Measurements from ENCODE around the gene NEU3. TPM values are rescaled to one million over a fixed set of nuclear protein-coding genes. Genes with fewer than 3 reads are reported as not detected.

NEU3 gene
- total RNA-seq, result 10 to 100 TPM; 14.0 to 15.7 TPM
- polyA plus RNA-seq, result under 1 TPM; 0.64 to 0.76 TPM

GRCh38 chr11:74988541-74989259, at the start of gene NEU3:
NEU3 (plus strand) TSS chr11:74988933; CDS start chr11:74989061, 128 bp downstream.
- ChIA-PET CTCF (ENCODE audit: partially characterized antibody) (interaction anchor here (1.1 to 1.9 kb wide), 2 partner anchors 24 to 58 kb away, joined by 3 to 5 read pairs; no protein-coding TSS in a partner anchor), POLR2A (ENCODE audit: partially characterized antibody) (interaction anchor here (0.8 to 3.1 kb wide), 9 partner anchors 8 to 411 kb away, joined by 3 to 25 read pairs (median 3); partner anchors contain the start of genes POLD3, SPCS2 and XRRA1)
- H3K9me3 Mint-ChIP-seq, result no peaks in the 10 kb centered on the region
- Histone ChIP-seq H3K36me3 (ENCODE audit: insufficient read depth, low read length) (no peaks in the 10 kb centered on the region), H3K27me3 (ENCODE audit: insufficient read depth, low read length) (no peaks in the 10 kb centered on the region), H3K4me1 (ENCODE audit: insufficient read depth, low read length) (peaks cover 23% of the 10 kb centered on the region), H3K9me3 (ENCODE audit: control insufficient read depth in 1 of 2, low read length in 2 of 2) (no peaks in the 10 kb centered on the region), H3K27ac (ENCODE audit: low read depth, low read length) (peak within 1 kb of the TSS; percentile 68), H3K4me3 (ENCODE audit: low read length in 2 of 2) (peak within 1 kb of the TSS; percentile 77)
- H3K27ac Mint-ChIP-seq, result peak within 1 kb of the TSS; percentile 87 to 95 (median 89)
- H3K36me3 Mint-ChIP-seq, result peaks cover 0 to 2% of the 10 kb centered on the region in 2 donors
- peak; percentile 77 to 86 (median 79) for DNase-seq
- intact Hi-C loops (cut with micrococcal nuclease), result loop anchor here (1.0 kb wide), 1 partner anchor 39 kb away; the partner anchor contains the start of genes SPCS2 and XRRA1
- H3K27me3 Mint-ChIP-seq, result no peaks in the 10 kb centered on the region
- H3K4me3 Mint-ChIP-seq, result peak within 1 kb of the TSS; percentile 90 to 97 (median 94)
- H3K4me1 Mint-ChIP-seq, result peaks cover 20 to 32% (median 26%) of the 10 kb centered on the region in 4 donors

- Mint-ChIP-seq H3K27ac (peak overlapping the region in 1 of 7 donors; percentile 6), H3K4me3 (no peak overlapping the region), H3K27me3 (no peaks in the 10 kb centered on the region), H3K36me3 (peaks cover 30 to 48% of the 10 kb centered on the region in 2 donors), H3K4me1 (peaks cover 0 to 43% (median 7%) of the 10 kb centered on the region in 4 donors), H3K9me3 (no peaks in the 10 kb centered on the region)
- ChIA-PET POLR2A (ENCODE audit: partially characterized antibody) (interaction anchor here (0.6 kb wide), 1 partner anchor 9 kb away, joined by 4 read pairs; no protein-coding TSS in a partner anchor), CTCF (ENCODE audit: partially characterized antibody) (interaction anchor here (1.6 to 4.6 kb wide), 2 partner anchors 11 to 331 kb away, joined by 3 to 30 read pairs; no protein-coding TSS in a partner anchor)
- peaks cover 7% of the 10 kb centered on the region for H3K36me3 ChIP-seq (ENCODE audit: insufficient read depth, low read length)
- H3K9me3 ChIP-seq (ENCODE audit: control insufficient read depth in 1 of 2, low read length in 2 of 2), result no peaks in the 10 kb centered on the region
- no peaks in the 10 kb centered on the region for H3K27me3 ChIP-seq (ENCODE audit: insufficient read depth, low read length)
- no peak for DNase-seq
- H3K4me1 ChIP-seq (ENCODE audit: insufficient read depth, low read length), result no peaks in the 10 kb centered on the region
- intact Hi-C loops (cut with micrococcal nuclease), result loop anchor here (10.0 kb wide), 1 partner anchor 547 kb away; the partner anchor contains the start of gene PGM2L1
- H3K4me3 ChIP-seq (ENCODE audit: low read length in 2 of 2), result no peak overlapping the region
- no peak overlapping the region for H3K27ac ChIP-seq (ENCODE audit: low read depth, low read length)
Measured at GRCh38 chr11:74941492-74941891, 47.2 kb upstream of the NEU3 start.

- Histone ChIP-seq H3K4me3 (ENCODE audit: low read length in 2 of 2) (no peak overlapping the region), H3K4me1 (ENCODE audit: insufficient read depth, low read length) (no peaks in the 10 kb centered on the region), H3K36me3 (ENCODE audit: insufficient read depth, low read length) (no peaks in the 10 kb centered on the region), H3K9me3 (ENCODE audit: control insufficient read depth in 1 of 2, low read length in 2 of 2) (no peaks in the 10 kb centered on the region), H3K27me3 (ENCODE audit: insufficient read depth, low read length) (no peaks in the 10 kb centered on the region), H3K27ac (ENCODE audit: low read depth, low read length) (no peak overlapping the region)
- Mint-ChIP-seq H3K9me3 (no peaks in the 10 kb centered on the region), H3K27me3 (no peaks in the 10 kb centered on the region), H3K4me3 (no peak overlapping the region), H3K36me3 (peaks cover 23 to 41% of the 10 kb centered on the region in 2 donors), H3K27ac (peak overlapping the region in 2 of 7 donors; percentile 21 to 61), H3K4me1 (peaks cover 0 to 46% (median 11%) of the 10 kb centered on the region in 4 donors)
- CTCF ChIA-PET (ENCODE audit: partially characterized antibody), result interaction anchor here (1.6 to 4.6 kb wide), 2 partner anchors 11 to 330 kb away, joined by 3 to 30 read pairs; no protein-coding TSS in a partner anchor
- POLR2A ChIA-PET (ENCODE audit: partially characterized antibody), result no interaction called here
- DNase-seq, result no peak
- intact Hi-C loops (cut with micrococcal nuclease), result loop anchor here (10.0 kb wide), 1 partner anchor 547 kb away; the partner anchor contains the start of gene PGM2L1
Measured at GRCh38 chr11:74942073-74942759, 46.5 kb upstream of the NEU3 start.

GRCh38 chr11:74948546-74948897, 40.2 kb upstream of the NEU3 start:
- POLR2A ChIA-PET (ENCODE audit: partially characterized antibody), result interaction anchor here (1.0 to 3.8 kb wide), 9 partner anchors 9 to 451 kb away, joined by 4 to 25 read pairs (median 5); partner anchors contain the start of genes NEU3 and RNF169
- peaks cover 34 to 53% (median 50%) of the 10 kb centered on the region in 4 donors for H3K4me1 Mint-ChIP-seq

GRCh38 chr11:74948898-74949752, 39.6 kb upstream of the NEU3 start, which contains the start of the genes SPCS2 and XRRA1:
SPCS2 (plus strand) TSS chr11:74949266; CDS start chr11:74949286, 20 bp downstream.
XRRA1 (minus strand) TSS chr11:74949091; CDS start chr11:74940878, 8,213 bp downstream.
- POLR2A ChIA-PET (ENCODE audit: partially characterized antibody), result interaction anchor here (0.6 to 3.8 kb wide), 10 partner anchors 9 to 451 kb away, joined by 3 to 25 read pairs (median 4); partner anchors contain the start of genes NEU3 and RNF169

More at GRCh38 chr11:74948546-74948897, 40.2 kb upstream of the NEU3 start:
- Mint-ChIP-seq H3K27me3 (no peaks in the 10 kb centered on the region), H3K9me3 (peaks cover 0 to 4% (median 0%) of the 10 kb centered on the region in 8 donors), H3K27ac (peak overlapping the region; percentile 93 to 100 (median 96)), H3K4me3 (peak overlapping the region; percentile 93 to 100 (median 98)), H3K36me3 (peaks cover 7 to 38% of the 10 kb centered on the region in 2 donors)
- no peak for DNase-seq
- CTCF ChIA-PET (ENCODE audit: partially characterized antibody), result interaction anchor here (1.4 kb wide), 2 partner anchors 14 to 16 kb away, joined by 3 to 4 read pairs; no protein-coding TSS in a partner anchor
- Histone ChIP-seq H3K9me3 (ENCODE audit: control insufficient read depth in 1 of 2, low read length in 2 of 2) (no peaks in the 10 kb centered on the region), H3K4me1 (ENCODE audit: insufficient read depth, low read length) (peaks cover 47% of the 10 kb centered on the region), H3K36me3 (ENCODE audit: insufficient read depth, low read length) (peaks cover 3% of the 10 kb centered on the region), H3K4me3 (ENCODE audit: low read length in 2 of 2) (peak overlapping the region; percentile 77 to 78), H3K27ac (ENCODE audit: low read depth, low read length) (peak overlapping the region; percentile 89), H3K27me3 (ENCODE audit: insufficient read depth, low read length) (no peaks in the 10 kb centered on the region)
- intact Hi-C loops (cut with micrococcal nuclease), result loop anchor here (10.0 kb wide), 1 partner anchor 554 kb away; the partner anchor contains the start of gene PGM2L1

GRCh38 chr11:74949753-74950137, 39.0 kb upstream of the NEU3 start:
- Mint-ChIP-seq H3K4me1 (peaks cover 43 to 62% (median 57%) of the 10 kb centered on the region in 4 donors), H3K9me3 (peaks cover 0 to 4% (median 0%) of the 10 kb centered on the region in 8 donors), H3K27ac (peak overlapping the region; percentile 93 to 100 (median 96)), H3K4me3 (peak overlapping the region; percentile 93 to 100 (median 98)), H3K36me3 (peaks cover 9 to 47% of the 10 kb centered on the region in 2 donors), H3K27me3 (no peaks in the 10 kb centered on the region)
- ChIA-PET CTCF (ENCODE audit: partially characterized antibody) (no interaction called here), POLR2A (ENCODE audit: partially characterized antibody) (interaction anchor here (1.0 to 3.8 kb wide), 2 partner anchors 39 to 201 kb away, joined by 4 to 25 read pairs; partner anchors contain the start of genes NEU3 and RNF169)
- no peaks in the 10 kb centered on the region for H3K9me3 ChIP-seq (ENCODE audit: control insufficient read depth in 1 of 2, low read length in 2 of 2)
- peaks cover 3% of the 10 kb centered on the region for H3K36me3 ChIP-seq (ENCODE audit: insufficient read depth, low read length)
- H3K27ac ChIP-seq (ENCODE audit: low read depth, low read length), result peak overlapping the region; percentile 89
- no peak for DNase-seq
- intact Hi-C loops (cut with micrococcal nuclease), result loop anchor here (1.0 to 10.0 kb wide), 4 partner anchors 39 to 555 kb away; partner anchors contain the start of genes NEU3, PGM2L1 and RPS3
- H3K27me3 ChIP-seq (ENCODE audit: insufficient read depth, low read length), result no peaks in the 10 kb centered on the region
- H3K4me1 ChIP-seq (ENCODE audit: insufficient read depth, low read length), result peaks cover 58% of the 10 kb centered on the region
- H3K4me3 ChIP-seq (ENCODE audit: low read length in 2 of 2), result peak overlapping the region; percentile 78 to 100

More at GRCh38 chr11:74948898-74949752, 39.6 kb upstream of the NEU3 start, which contains the start of the genes SPCS2 and XRRA1:
- Mint-ChIP-seq H3K36me3 (peaks cover 9 to 42% of the 10 kb centered on the region in 2 donors), H3K4me3 (peak within 1 kb of the TSS; percentile 93 to 100 (median 98)), H3K9me3 (peaks cover 0 to 4% (median 0%) of the 10 kb centered on the region in 8 donors), H3K27ac (peak within 1 kb of the TSS; percentile 93 to 100 (median 96)), H3K27me3 (no peaks in the 10 kb centered on the region), H3K4me1 (peaks cover 38 to 56% (median 53%) of the 10 kb centered on the region in 4 donors)
- no peaks in the 10 kb centered on the region for H3K27me3 ChIP-seq (ENCODE audit: insufficient read depth, low read length)
- intact Hi-C loops (cut with micrococcal nuclease), result loop anchor here (1.0 to 10.0 kb wide), 4 partner anchors 39 to 554 kb away; partner anchors contain the start of genes NEU3, PGM2L1 and RPS3
- peak within 1 kb of the TSS; percentile 89 for H3K27ac ChIP-seq (ENCODE audit: low read depth, low read length)
- no peaks in the 10 kb centered on the region for H3K9me3 ChIP-seq (ENCODE audit: control insufficient read depth in 1 of 2, low read length in 2 of 2)
- CTCF ChIA-PET (ENCODE audit: partially characterized antibody), result interaction anchor here (1.4 kb wide), 2 partner anchors 15 to 17 kb away, joined by 3 to 4 read pairs; no protein-coding TSS in a partner anchor
- H3K36me3 ChIP-seq (ENCODE audit: insufficient read depth, low read length), result peaks cover 3% of the 10 kb centered on the region
- H3K4me3 ChIP-seq (ENCODE audit: low read length in 2 of 2), result peak within 1 kb of the TSS; percentile 78 to 100
- DNase-seq, result peak; percentile 96 to 99 (median 97)
- H3K4me1 ChIP-seq (ENCODE audit: insufficient read depth, low read length), result peaks cover 52% of the 10 kb centered on the region
